NT2/D1 (cell line): ENCODE measurements around the gene PAPLN.

Experiments
- YY1 ChIP-seq: IDR thresholded peaks from 2 replicates; pipeline ENCODE4 v1.6.1; 2011; ENCODE audit not compliant: insufficient read length, insufficient read depth
- ZNF274 ChIP-seq: IDR thresholded peaks from 2 replicates; pipeline ENCODE4 v1.6.1; 2011; ENCODE audit warnings: mild to moderate bottlenecking, low read depth, low read length

DNA sequence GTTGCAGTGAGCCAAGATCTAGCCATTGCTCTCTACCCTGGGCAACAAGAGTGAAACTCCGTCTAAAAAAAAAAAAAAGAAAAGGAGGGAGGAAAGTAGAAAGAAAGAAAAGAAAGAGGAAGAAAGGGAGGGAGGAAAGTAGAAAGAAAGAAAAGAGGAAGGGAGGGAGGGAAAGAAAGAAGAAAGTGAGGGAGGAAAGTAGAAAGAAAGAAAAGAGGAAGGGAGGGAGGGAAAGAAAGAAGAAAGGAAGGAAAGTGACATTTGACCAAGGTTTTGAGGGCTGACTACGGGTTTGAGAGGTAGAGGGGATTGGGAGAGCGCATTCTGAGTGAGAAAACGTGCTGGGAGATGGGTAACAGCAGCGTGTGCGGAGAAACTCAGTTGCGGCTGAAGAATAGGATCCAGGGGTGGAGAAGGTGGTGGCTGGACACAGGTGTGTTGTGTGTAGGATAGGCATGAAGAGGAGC lies 521 bp upstream of the PAPLN start:
- TF ChIP-seq YY1 (no peak), ZNF274 (no peak)
